Fibroblast of mammary gland (primary cell): Measurements from ENCODE around the gene LRRC14B.

ENCODE experiments used
- DNase-seq: peaks from one replicate; pipeline ENCODE4 v3.0.0-alpha.2; 2010; ENCODE audit warnings: low read depth
- H3K4me3 ChIP-seq: 2 replicates; pipeline ENCODE4 v1.5.1; 2011; ENCODE audit warnings: low read depth, mild to moderate bottlenecking, low read length, moderate library complexity; ENCODE audit not compliant: control insufficient read depth
- CTCF ChIP-seq: conservative IDR thresholded peaks from 2 replicates; pipeline ENCODE4 v1.5.1; 2011; ENCODE audit warnings: low read depth, low read length, inconsistent platforms; ENCODE audit not compliant: control insufficient read depth, insufficient read depth

Gene LRRC14B

GRCh38 chr5:186091-187041, 4.9 kb upstream of the LRRC14B start:
- no peak for DNase-seq
- no peak for TF ChIP-seq CTCF
- H3K4me3 ChIP-seq: no peak overlapping the region

- H3K4me3 ChIP-seq: no peak overlapping the region
- no peak for TF ChIP-seq CTCF
- no peak for DNase-seq
Measured at GRCh38 chr5:187042-187431, 4.3 kb upstream of the LRRC14B start.

GRCh38 chr5:187617-188451, 3.5 kb upstream of the LRRC14B start:
- no peak overlapping the region for H3K4me3 ChIP-seq
- TF ChIP-seq CTCF: no peak

GRCh38 chr5:188488-189481, 2.5 kb upstream of the LRRC14B start:
- peak; percentile 83 for TF ChIP-seq CTCF
- peak overlapping the region; percentile 10 for H3K4me3 ChIP-seq
- peak; percentile 79 for DNase-seq

More at GRCh38 chr5:187617-188451, 3.5 kb upstream of the LRRC14B start:
- DNase-seq: no peak

- DNase-seq: no peak
- TF ChIP-seq CTCF: no peak
- no peak overlapping the region for H3K4me3 ChIP-seq
Measured at GRCh38 chr5:189486-189885, 1.8 kb upstream of the LRRC14B start.

- H3K4me3 ChIP-seq: no peak overlapping the region
- no peak for TF ChIP-seq CTCF
- no peak for DNase-seq
Measured at GRCh38 chr5:189976-190365, 1.3 kb upstream of the LRRC14B start.
